ENCODE data around the gene NINL.

- no peak for TF ChIP-seq EZH2 (IDR thresholded peaks at IDR 0.05; ENCODE audit: borderline replicate concordance, low read depth, low read length, poor library complexity, severe bottlenecking)
- TF ChIP-seq, protein P1, sequence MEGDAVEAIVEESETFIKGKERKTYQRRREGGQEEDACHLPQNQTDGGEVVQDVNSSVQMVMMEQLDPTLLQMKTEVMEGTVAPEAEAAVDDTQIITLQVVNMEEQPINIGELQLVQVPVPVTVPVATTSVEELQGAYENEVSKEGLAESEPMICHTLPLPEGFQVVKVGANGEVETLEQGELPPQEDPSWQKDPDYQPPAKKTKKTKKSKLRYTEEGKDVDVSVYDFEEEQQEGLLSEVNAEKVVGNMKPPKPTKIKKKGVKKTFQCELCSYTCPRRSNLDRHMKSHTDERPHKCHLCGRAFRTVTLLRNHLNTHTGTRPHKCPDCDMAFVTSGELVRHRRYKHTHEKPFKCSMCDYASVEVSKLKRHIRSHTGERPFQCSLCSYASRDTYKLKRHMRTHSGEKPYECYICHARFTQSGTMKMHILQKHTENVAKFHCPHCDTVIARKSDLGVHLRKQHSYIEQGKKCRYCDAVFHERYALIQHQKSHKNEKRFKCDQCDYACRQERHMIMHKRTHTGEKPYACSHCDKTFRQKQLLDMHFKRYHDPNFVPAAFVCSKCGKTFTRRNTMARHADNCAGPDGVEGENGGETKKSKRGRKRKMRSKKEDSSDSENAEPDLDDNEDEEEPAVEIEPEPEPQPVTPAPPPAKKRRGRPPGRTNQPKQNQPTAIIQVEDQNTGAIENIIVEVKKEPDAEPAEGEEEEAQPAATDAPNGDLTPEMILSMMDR (conservative IDR thresholded peaks at IDR 0.05; ENCODE audit: low read depth, low read length) = no peak
Measured at GRCh38 chr20:25537890-25538289, 47.4 kb downstream of the NINL start.

All from A673 (cell line).